Mammary epithelial cell (primary cell): ENCODE measurements around the gene CIRBP.

Source experiments
- CTCF ChIP-seq, 2 donors: IDR thresholded peaks in 1 of 2; conservative IDR thresholded peaks in 1 of 2; 2 replicates each; pipeline ENCODE4 v1.5.1; 2011 to 2012; ENCODE audit warnings: inconsistent platforms in 2 of 2, low read length in 2 of 2, mild to moderate bottlenecking in 2 of 2, control low read depth in 1 of 2, low read depth in 1 of 2; ENCODE audit not compliant: insufficient read depth in 1 of 2; ENCODE audit errors: extremely low read depth in 1 of 2
- EZH2 ChIP-seq: IDR thresholded peaks from 2 replicates; pipeline ENCODE4 v1.6.1; 2012; ENCODE audit warnings: low read length, inconsistent platforms, borderline replicate concordance

- no peak for TF ChIP-seq CTCF (conservative IDR thresholded peaks at IDR 0.05 in 1 of 2, IDR thresholded peaks at IDR 0.05 in 1 of 2; ENCODE audit: extremely low read depth in 1 of 2, insufficient read depth in 1 of 2, low read depth in 1 of 2, low read length in 2 of 2)
- no peak for TF ChIP-seq EZH2
Measured at GRCh38 chr19:1270854-1271527, 1.9 kb downstream of the CIRBP start.
